ENCODE data around the gene ASCL2.

Gene ASCL2

DNA sequence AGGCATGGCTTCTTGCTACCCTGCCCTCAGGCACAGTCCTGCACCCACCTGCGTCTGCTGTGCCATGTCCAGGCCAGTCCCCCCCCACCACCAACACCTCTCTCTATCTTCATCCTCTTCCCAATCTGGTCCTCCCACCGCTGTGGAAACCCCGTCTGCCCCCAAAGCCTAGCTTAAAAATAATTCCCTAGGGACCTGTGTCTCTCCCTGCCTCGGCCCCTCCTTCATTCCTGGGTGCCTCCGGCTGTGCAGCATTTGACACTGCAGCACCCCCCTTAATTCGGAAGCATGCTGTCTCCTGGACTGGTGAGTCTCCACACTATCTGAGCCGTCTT is 2.5 kb upstream of the ASCL2 start:
- DNase-seq (ENCODE audit: low read depth in 2 of 2) = no peak

DNA sequence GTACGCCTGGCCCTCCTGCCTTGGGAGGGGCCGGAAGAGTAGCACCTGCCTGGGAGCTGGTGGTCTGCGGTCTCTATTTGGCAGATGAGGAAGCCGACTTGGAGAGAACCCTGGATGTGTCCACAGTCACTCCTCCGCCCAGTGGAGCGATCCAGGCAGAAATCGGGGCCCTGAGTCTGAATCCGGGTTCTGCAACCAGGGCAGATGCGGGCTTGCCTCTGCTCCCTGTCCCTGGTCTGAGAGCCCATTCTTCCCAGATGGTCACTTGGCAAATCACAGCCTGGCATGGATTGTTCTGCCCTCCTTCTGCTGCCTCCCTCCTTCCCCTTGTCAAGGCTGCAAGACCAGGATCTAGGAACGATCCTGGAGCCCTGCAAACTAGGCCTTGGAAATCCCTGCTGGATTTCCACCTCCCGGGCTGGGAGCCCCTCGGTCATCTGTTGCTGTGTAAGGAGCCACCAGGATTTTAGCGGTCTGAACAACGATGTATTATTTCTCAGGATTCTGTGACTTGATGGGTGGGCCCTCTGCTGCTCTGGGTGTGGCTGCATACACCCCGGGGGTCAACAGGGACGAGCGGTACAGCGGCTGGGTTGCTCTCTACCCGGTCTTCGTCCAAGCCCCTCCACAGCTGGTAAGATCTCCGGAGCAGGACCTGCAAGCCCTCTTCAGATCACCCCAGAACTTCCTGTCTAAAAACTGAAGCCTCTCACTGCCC is 2.0 kb upstream of the ASCL2 start:
- no peak for DNase-seq (ENCODE audit: low read depth in 2 of 2)

GRCh38 chr11:2271327-2272227 is 1.2 kb upstream of the ASCL2 start:
- DNase-seq (ENCODE audit: low read depth in 2 of 2) = no peak

- DNase-seq (ENCODE audit: low read depth in 2 of 2) = no peak
Measured at GRCh38 chr11:2271077-2271326, 614 bp upstream of the ASCL2 start.

- peak in 1 of 2 experiments; percentile 12 for DNase-seq (ENCODE audit: low read depth in 2 of 2)
Measured at GRCh38 chr11:2269601-2270321, 627 bp downstream of the ASCL2 start.

DNA sequence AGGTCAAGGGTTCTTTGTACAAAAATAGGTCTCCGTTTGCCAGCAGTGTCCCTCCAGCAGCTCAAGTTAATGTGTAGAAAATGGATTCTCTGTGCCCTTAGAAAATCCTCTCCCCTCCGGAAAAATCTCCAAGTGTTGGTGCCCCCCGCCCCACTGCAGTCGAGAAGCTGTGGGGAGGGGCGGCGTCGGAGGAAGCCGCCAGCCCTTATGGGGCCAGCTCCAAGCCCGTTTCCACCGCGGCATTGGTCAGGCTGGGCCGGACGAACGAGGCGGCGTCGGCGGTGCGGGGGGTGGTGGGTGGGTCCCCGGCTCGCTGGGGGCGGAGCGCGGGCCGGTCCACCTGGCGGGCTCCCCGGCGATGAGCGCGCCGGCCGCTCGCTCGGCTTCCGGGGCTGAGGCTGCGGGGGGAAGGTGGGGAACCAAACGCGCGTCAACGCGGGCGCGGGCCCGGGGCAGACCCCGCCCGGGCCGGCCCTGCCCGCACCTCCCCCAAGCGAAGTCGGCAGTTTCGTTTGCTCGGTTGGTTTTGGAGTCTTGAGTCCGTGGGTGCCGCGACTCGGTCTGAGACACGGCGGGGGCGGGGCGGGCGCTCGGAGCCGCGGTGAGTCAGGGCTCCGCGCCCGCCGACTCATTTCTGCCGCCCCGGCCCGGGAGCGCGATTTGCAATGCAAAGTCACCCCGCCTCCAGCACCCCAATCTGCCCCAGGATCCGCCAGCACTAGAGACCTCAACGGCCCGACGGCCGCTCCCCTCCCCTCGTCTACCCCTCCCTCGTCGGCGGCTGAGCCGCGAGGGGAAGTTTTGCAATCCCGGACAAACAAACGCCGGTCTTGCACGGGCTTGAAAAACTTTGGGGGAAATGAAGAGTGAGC is 1.4 kb downstream of the ASCL2 start:
- DNase-seq (ENCODE audit: low read depth in 2 of 2) = no peak

- DNase-seq (ENCODE audit: low read depth in 2 of 2) = no peak
Measured at GRCh38 chr11:2267851-2268728, 2.3 kb downstream of the ASCL2 start.

GRCh38 chr11:2267306-2267850 is 3.0 kb downstream of the ASCL2 start:
- DNase-seq (ENCODE audit: low read depth in 2 of 2) = no peak

- DNase-seq (ENCODE audit: low read depth in 2 of 2) = no peak
Measured at GRCh38 chr11:2266586-2267305, 3.6 kb downstream of the ASCL2 start.

DNA sequence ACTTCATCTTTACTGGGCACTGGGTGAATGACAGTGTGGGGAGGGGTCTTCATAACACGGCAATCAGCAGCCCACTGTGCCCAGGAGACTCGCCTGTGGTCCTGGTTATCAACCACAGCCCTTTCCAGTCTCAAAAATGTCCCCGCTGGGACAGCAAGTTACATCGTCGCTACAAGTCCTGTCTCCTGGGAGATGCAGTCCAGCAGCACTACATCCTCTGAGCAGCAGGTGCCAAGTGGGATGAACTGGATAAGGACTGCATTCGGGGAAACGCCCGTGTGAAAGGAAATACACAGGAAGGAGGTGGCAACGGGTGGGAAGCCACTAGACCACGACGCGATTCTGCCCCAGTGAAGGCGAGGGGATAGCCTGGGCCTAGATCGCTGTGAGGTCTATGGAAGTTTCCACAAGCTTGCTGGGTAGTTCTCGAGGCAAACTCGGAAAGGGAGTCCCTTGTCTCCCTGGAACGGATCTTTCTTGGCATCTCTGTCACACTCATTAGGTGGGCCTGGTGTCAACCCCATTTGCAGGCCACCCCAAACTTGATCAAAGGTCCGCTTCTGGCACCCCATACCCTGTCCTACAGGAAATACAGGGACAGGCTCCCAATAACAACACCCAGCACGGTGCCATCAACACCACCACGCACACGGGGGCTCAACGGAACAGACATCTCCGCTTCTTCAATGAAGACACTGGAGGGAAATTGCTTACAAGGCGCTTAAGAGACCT is 4.4 kb downstream of the ASCL2 start:
- DNase-seq (ENCODE audit: low read depth in 2 of 2) = no peak

GRCh38 chr11:2265396-2265795 is 5.0 kb downstream of the ASCL2 start:
- no peak for DNase-seq (ENCODE audit: low read depth in 2 of 2)

DNA sequence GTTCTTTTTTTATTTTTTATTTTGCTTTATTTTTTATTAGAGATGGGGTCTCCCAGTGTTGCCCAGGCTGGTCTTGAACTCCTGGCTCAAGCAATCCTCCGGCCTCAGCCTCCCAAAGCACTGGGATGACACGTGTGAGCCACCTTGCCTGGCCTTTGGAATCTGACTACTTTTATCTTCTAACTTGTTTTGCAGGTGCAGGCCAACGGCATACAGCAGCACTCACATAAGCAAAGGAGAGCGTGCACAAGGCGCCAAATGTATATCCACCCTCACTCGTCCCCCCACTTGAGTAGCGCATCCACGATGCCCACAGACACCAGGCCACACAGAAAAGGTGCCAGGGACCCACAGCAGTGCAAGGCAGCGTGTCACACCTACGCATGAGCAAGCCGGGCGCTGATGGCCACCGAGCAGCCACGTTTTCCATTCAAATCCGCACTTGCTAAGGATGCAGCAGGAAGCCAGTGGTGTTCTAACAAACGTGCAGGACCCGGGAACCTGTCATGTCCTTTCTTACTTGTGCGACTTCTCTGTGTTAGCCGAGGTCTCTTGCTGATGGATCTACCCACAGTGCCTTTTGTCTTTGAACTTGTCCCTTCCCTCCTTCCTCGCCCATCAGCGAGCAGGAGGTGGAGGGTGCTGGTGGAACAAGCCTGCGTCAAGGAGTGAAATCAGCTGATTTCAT is 5.9 kb downstream of the ASCL2 start:
- DNase-seq (ENCODE audit: low read depth in 2 of 2) = no peak

DNA sequence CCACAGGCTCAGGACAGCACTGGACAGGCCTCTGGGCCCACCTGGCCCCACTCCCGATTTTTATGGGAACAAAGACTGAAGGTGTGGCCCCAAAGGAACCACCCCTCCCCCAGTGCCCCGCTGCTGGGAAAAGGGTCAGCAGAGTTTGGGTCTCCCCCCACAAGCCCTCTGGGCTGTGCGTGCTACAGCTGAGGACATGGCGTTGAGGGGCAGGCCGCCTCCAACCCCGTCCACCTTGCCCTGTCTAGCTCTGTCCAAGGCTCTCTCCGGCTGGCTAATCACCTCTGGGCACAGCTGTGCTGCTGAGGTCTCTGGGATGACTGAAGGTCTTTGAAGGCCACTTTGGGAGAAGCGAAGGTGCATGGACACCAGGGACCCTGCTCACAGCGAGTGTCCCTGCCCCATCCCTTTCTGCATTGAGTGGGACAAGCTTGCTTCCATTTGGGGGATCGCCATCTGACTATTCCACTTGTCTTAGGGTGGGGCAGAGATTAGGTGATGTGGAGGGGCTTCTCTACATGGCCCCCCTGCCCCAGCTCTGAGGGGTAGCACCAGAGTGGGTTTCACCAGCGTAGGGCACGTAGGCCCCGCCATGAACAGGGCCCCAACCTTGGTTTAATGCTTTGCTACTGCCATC is 6.5 kb downstream of the ASCL2 start:
- DNase-seq (ENCODE audit: low read depth in 2 of 2) = no peak

- DNase-seq (ENCODE audit: low read depth in 2 of 2) = no peak
Measured at GRCh38 chr11:2263071-2263565, 7.3 kb downstream of the ASCL2 start.

DNA sequence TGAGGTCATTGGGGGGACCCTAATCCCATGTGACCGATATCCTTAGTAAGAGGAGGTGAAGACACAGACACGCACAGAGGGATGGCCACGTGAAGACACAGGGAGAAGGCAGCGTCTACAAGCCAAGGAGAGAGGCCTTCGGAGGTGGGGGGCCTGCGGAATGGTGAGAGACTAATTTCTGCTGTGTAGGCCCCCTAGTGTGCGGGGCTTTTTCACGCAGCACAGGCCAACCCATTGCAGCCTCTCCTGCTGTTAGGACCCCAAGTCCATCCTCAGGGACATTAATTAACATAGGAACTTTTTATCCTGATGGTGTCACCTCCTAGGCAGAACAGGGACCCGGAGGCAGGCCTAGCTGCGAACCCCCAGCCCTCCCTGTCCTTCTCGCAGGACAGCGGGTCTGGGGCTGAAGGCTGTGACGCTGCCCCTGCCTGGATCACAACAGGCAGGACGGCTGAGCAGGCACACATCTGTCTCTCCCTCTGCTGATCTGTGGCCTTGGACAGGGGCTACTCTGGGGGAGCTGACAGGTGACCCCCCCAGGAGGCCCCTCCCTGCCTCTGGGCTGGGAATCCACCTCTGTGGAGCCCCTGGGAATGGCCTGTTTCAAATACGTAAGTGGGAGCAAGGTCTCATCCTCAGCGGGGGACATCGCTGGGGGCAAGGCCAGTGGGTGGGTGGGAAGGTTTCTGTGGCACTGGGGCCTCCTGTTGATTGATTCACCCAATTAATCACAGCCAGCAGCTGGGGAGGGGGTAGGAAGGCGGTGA is 7.9 kb downstream of the ASCL2 start:
- no peak for DNase-seq (ENCODE audit: low read depth in 2 of 2)

DNA sequence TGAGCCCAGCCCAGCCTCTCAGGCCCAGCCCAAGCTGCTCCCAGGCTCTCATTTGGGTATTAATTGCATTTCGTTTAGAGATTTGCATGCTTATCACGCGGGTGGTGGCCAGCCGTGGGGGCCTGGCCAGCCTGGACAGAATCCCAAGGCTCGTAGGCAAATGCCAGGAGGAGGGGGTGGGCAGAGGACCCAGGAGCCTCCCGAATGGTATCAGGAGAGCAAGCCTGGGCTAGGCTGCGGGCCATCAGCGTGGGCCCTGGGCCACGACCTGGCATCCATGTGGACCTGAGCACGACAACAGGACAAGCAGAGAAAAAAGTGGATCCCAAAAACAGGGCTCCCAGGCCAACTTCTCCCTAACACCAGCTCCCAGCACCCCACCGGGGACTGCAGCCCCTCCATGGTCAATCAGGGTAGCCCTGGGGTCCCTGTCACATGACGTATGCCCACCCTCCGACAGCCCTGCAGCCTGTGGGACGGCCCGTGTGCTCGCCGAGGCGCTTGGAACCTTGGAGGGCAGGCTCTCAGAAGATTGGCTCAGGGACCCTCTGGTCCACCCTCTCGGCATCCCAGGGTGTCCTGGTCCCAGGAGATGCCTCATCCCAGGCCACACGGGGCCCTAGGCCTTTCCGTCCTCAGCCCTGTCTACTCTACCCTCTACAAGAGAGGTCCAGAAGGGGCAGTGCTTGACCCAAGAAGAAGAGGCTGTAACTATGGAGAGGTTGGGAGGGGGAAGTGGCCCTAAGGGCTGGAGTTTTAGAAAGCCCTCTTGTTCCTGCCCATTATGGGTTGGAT is 8.8 kb downstream of the ASCL2 start:
- no peak for DNase-seq (ENCODE audit: low read depth in 2 of 2)
